SU-DHL-6 (cell line): ENCODE data around the gene WWTR1.

Experiments used
- H2AFZ ChIP-seq: fragments of 200-600 bp; sonication (generic); 2 replicates; pipeline ENCODE4 v1.6.1; 2014; ENCODE audit warnings: low read depth, mild to moderate bottlenecking, moderate library complexity, mixed read lengths, antibody characterized with exemption, low read length; ENCODE audit not compliant: severe bottlenecking
- H3F3A ChIP-seq: fragments of 200-600 bp; shearing (Covaris generic); 2 replicates; pipeline ENCODE4 v1.6.0; 2016; ENCODE audit warnings: antibody characterized with exemption, mild to moderate bottlenecking; ENCODE audit not compliant: insufficient read depth
- H3K27ac ChIP-seq: fragments of 200-600 bp; sonication (generic); 2 replicates; pipeline ENCODE4 v1.5.1; 2016; ENCODE audit warnings: low read depth, mild to moderate bottlenecking, low read length, moderate library complexity, mixed read lengths
- H3K27me3 ChIP-seq: fragments of 200-600 bp; sonication (generic), shearing (Covaris generic); 2 replicates; pipeline ENCODE4 v1.6.0; 2014; ENCODE audit warnings: mild to moderate bottlenecking, low read length
- H3K36me3 ChIP-seq: fragments of 200-600 bp; sonication (generic); 2 replicates; pipeline ENCODE4 v1.6.1; 2014; ENCODE audit warnings: mild to moderate bottlenecking, low read length, mixed read lengths
- H3K4me2 ChIP-seq: fragments of 300-600, 200-600 bp; shearing (Covaris generic), sonication (generic); 2 replicates; pipeline ENCODE4 v1.6.0; 2014; ENCODE audit warnings: low read length, low read depth, mild to moderate bottlenecking; ENCODE audit not compliant: poor library complexity, severe bottlenecking
- H3K4me3 ChIP-seq: fragments of 200-600 bp; sonication (generic); 2 replicates; pipeline ENCODE4 v1.5.1; 2014; ENCODE audit warnings: antibody characterized with exemption, low read length, mild to moderate bottlenecking, mixed read lengths; ENCODE audit not compliant: insufficient read depth, poor library complexity, severe bottlenecking
- H3K79me2 ChIP-seq: fragments of 200-600 bp; sonication (generic); 2 replicates; pipeline ENCODE4 v1.6.1; 2014; ENCODE audit warnings: mild to moderate bottlenecking, low read length, moderate library complexity; ENCODE audit not compliant: insufficient read depth
- H3K9ac ChIP-seq: fragments of 200-600 bp; sonication (generic); 2 replicates; pipeline ENCODE4 v1.7.0; 2014; ENCODE audit warnings: mild to moderate bottlenecking, low read length
- H3K9me2 ChIP-seq: fragments of 200-600 bp; sonication (generic); replicated peaks from 2 replicates; pipeline ENCODE4 v1.6.1; 2014; ENCODE audit warnings: low read length; ENCODE audit not compliant: insufficient read depth
- H3K9me3 ChIP-seq: fragments of 200-600 bp; sonication (generic); 2 replicates; pipeline ENCODE4 v1.6.1; 2014; ENCODE audit warnings: low read length, mixed read lengths; ENCODE audit not compliant: insufficient read depth
- H4K20me1 ChIP-seq: fragments of 200-600 bp; sonication (generic); 2 replicates; pipeline ENCODE4 v1.6.1; 2014; ENCODE audit warnings: low read depth, mild to moderate bottlenecking, antibody characterized with exemption, low read length, moderate library complexity, mixed read lengths
- EZH2phosphoT487 ChIP-seq: fragments of 200-600 bp; sonication (generic), shearing (Covaris generic); conservative IDR thresholded peaks from 2 replicates; pipeline ENCODE4 v1.6.1; 2018; ENCODE audit warnings: mild to moderate bottlenecking, antibody characterized with exemption, low read length, moderate library complexity, mixed read lengths
- TF ChIP-seq, protein P1 (sequence below): fragments of 200-600 bp; sonication (generic); IDR thresholded peaks from one replicate; pipeline ENCODE4 v1.5.1; 2017; ENCODE audit warnings: antibody characterized with exemption, mild to moderate bottlenecking, low read length, moderate library complexity; ENCODE audit not compliant: insufficient read depth, poor library complexity, severe bottlenecking

The WWTR1 gene

DNA sequence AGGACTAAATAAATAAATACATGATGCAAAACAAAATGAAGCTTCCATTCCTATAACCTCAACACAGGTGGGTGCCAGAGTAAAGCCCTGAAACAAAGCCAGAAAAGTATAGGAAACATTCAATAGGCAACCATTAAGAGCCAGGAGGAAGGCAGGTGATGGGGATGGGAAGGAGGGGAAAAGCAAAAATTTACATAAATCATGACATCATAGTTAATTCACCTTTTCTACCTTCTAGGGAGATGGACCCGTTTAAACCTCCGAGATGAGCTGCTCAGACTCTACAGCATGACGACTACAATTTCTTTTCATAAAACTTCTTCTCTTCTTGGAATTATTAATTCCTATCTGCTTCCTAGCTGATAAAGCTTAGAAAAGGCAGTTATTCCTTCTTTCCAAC, 155.4 kb downstream of the WWTR1 start:
- H3K9ac ChIP-seq: no peak overlapping the region
- H3K79me2 ChIP-seq: no peaks in the 10 kb centered on the region
- H2AFZ ChIP-seq: no peak overlapping the region
- H3K9me3 ChIP-seq: no peaks in the 10 kb centered on the region
- no peak overlapping the region for H3K4me3 ChIP-seq
- H4K20me1 ChIP-seq: no peaks in the 10 kb centered on the region
- no peak overlapping the region for H3K27ac ChIP-seq
- H3K4me2 ChIP-seq: no peak overlapping the region
- H3K36me3 ChIP-seq: no peaks in the 10 kb centered on the region
- H3K9me2 ChIP-seq: no peaks in the 10 kb centered on the region
- H3K27me3 ChIP-seq: no peaks in the 10 kb centered on the region
- no peaks in the 10 kb centered on the region for H3F3A ChIP-seq
- TF ChIP-seq, protein P1, sequence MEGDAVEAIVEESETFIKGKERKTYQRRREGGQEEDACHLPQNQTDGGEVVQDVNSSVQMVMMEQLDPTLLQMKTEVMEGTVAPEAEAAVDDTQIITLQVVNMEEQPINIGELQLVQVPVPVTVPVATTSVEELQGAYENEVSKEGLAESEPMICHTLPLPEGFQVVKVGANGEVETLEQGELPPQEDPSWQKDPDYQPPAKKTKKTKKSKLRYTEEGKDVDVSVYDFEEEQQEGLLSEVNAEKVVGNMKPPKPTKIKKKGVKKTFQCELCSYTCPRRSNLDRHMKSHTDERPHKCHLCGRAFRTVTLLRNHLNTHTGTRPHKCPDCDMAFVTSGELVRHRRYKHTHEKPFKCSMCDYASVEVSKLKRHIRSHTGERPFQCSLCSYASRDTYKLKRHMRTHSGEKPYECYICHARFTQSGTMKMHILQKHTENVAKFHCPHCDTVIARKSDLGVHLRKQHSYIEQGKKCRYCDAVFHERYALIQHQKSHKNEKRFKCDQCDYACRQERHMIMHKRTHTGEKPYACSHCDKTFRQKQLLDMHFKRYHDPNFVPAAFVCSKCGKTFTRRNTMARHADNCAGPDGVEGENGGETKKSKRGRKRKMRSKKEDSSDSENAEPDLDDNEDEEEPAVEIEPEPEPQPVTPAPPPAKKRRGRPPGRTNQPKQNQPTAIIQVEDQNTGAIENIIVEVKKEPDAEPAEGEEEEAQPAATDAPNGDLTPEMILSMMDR: no peak
- no peak for TF ChIP-seq EZH2phosphoT487

DNA sequence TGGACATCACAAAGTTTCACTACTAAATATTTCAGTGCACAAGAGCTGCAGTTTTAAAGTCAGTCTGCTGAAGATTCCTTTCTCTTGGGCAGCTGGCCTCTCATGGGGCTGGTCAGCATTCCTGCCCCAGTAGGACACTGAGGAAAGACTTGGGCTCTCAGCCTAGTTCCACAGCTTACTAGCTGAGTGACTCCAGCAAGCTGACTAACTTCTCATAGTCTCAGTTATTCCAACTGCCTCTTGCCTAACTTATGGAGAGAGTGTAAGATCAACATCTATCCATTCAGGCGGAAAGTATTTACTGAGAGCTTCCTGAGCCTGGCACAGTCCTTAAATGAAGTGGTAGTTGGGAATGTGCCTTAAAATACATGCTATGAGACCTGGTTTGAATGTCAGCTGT, 156.3 kb downstream of the WWTR1 start:
- Histone ChIP-seq H3K4me2 (no peak overlapping the region), H3F3A (no peaks in the 10 kb centered on the region), H3K4me3 (no peak overlapping the region), H3K27me3 (no peaks in the 10 kb centered on the region), H4K20me1 (no peaks in the 10 kb centered on the region), H3K27ac (no peak overlapping the region), H3K9ac (no peak overlapping the region), H2AFZ (no peak overlapping the region), H3K9me2 (no peaks in the 10 kb centered on the region), H3K36me3 (no peaks in the 10 kb centered on the region), H3K79me2 (no peaks in the 10 kb centered on the region), H3K9me3 (no peaks in the 10 kb centered on the region)
- no peak for TF ChIP-seq EZH2phosphoT487
- TF ChIP-seq, protein P1: no peak

GRCh38 chr3:149497966-149498670, 159.7 kb downstream of the WWTR1 start:
- TF ChIP-seq EZH2phosphoT487: no peak
- TF ChIP-seq, protein P1: no peak
- no peak overlapping the region for H3K27ac ChIP-seq

More at GRCh38 chr3:149497966-149498670, 159.7 kb downstream of the WWTR1 start:
- Histone ChIP-seq H2AFZ (no peak overlapping the region), H3K36me3 (no peaks in the 10 kb centered on the region), H4K20me1 (no peaks in the 10 kb centered on the region), H3K4me3 (no peak overlapping the region), H3K9ac (no peak overlapping the region), H3K79me2 (no peaks in the 10 kb centered on the region), H3F3A (no peaks in the 10 kb centered on the region), H3K9me2 (no peaks in the 10 kb centered on the region), H3K27me3 (no peaks in the 10 kb centered on the region), H3K4me2 (no peak overlapping the region), H3K9me3 (no peaks in the 10 kb centered on the region)
